GM20431 (cell line): ENCODE measurements around the gene MUC21.
"Not testable (repeated sequence)": the region's sequence is repeated elsewhere in the genome, so short reads cannot be mapped to it uniquely, and the experiment has no call there.

Source experiments
- in situ Hi-C: fragments of 300-500 bp; cut with MseI, MboI; formaldehyde crosslinking; loops from one replicate; pipeline ENCODE4 v1.15.0; 2020; ENCODE audit warnings: low sequenced_read_pairs; ENCODE audit not compliant: unreplicated experiment

MUC21 gene

DNA sequence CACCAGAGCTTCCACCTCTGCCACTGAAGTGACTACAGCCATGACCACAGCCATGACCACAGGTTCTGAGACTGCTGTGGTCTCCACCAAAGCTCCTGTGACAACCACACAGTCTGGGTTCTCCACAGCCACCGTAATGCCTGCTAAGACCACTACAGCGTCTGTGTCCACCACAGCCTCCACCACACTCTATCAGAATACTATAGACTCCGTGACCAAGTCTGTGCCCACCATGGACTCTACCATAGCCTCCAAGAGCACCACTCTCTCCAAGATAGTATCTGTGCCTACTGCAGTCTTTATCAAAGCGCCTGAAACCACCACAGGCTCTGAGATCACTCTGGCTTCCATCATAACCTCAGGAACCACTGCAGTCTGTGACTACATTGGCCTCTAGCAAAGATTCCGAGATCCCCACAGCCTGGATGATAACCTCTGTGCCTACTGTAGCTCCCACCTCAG is 18.3 kb upstream of the MUC21 start:
- in situ Hi-C loops: no loop called here

GRCh38 chr6:30966154-30966553 is 17.4 kb upstream of the MUC21 start:
- in situ Hi-C loops: no loop called here

DNA sequence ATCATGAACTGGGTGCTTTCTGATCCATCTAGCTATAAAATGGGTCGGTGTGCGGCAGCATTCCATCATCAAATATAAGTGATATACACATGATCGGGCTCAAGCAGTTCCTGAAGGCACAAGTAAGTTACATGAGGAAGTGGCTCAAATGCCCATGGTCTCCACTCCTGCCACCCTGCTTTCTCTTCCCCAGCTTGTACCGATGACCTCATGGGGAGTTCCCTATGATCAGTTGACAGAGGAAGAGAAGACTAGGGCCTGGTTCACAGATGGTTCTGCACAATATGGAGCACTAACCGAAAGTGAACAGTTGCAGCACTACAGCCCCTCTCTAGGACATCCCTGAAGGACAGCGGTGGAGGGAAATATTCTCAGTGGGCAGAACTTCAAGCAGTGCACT is 14.3 kb upstream of the MUC21 start:
- in situ Hi-C loops: not testable (repeated sequence)

- in situ Hi-C loops: no loop called here
These were observed 12.6 kb upstream of the MUC21 start for GRCh38 chr6:30970946-30971345.

GRCh38 chr6:30972816-30973215 is 10.7 kb upstream of the MUC21 start:
- in situ Hi-C loops: no loop called here

DNA sequence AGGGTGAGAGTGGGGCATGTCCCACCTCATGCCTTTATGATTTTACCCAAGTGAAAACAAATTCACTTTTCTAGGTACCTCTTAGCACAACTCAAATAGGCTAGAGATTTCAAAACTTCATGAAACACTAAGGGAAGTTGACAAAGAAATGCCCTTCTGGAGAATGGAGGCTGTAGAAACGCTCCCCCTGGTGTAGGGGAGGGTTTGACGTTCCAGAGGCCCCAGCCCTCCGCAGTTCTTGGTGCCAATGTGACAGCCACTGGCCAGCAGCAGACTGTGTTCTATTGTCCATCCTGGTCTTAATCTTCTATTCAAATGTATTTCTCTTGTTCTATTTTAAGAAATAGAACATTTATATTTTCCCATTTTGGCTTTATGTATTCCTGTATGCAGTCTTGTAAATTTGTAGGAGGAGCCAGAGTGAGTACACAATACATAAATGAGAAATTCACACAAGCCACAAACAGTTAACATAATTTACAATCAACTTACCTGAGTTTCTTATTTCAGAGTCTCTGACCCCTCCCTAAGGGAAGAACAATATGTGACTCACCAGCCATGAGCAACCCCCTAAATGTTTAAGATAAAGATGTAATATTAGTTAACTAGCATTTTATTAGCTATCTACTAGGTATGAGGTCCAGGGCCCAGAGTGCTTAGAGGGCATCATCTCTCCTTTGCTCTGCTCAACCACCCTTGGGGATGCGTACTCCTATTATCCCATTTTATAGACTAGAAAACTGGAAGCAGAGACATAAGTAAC is 8.8 kb upstream of the MUC21 start:
- in situ Hi-C loops: no loop called here

- in situ Hi-C loops: no loop called here
These were observed 4.4 kb upstream of the MUC21 start for GRCh38 chr6:30979141-30979540.

- in situ Hi-C loops: no loop called here
These were observed 3.8 kb upstream of the MUC21 start for GRCh38 chr6:30979690-30980089.

- in situ Hi-C loops: no loop called here
These were observed 1.4 kb upstream of the MUC21 start for GRCh38 chr6:30981942-30982772.

DNA sequence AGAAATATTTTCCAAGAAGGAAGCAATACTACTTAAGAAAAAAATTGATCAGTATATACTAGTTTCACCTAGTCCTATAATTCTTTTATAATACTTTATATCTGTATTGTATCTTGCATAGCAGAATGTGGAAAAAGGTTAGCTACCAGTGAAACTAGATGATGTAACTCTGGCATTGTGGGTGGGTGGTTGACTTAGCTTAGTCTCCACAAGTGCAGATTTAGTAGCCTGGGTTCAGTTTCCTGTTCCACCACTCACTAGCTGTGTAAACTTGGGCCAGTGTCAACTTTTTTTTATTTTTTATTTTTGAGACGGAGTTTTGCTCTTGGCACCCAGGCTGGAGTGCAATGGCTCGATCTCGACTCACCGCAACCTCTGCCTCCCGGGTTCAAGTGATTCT is 2.0 kb downstream of the MUC21 start:
- in situ Hi-C loops: no loop called here

- in situ Hi-C loops: no loop called here
These were observed 3.8 kb downstream of the MUC21 start for GRCh38 chr6:30987304-30987703.

DNA sequence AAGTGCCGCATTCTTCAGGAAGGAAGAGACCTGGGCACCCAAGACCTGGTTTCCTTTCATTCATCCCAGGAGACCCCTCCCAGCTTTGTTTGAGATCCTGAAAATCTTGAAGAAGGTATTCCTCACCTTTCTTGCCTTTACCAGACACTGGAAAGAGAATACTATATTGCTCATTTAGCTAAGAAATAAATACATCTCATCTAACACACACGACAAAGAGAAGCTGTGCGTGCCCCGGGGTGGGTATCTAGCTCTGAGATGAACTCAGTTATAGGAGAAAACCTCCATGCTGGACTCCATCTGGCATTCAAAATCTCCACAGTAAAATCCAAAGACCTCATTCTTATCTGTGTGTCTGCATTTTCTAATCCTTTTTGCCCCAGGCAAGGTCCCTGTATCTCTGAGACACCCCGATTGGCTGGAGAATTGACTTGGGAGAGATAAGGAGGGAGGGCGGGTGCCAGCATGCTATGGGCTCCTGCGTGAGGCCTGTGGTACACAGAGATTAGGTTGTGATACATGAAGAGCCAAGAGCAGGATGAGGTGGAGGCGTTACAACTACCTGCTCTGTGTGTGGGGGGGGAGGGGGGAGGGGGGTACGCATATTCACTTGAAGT is 4.8 kb downstream of the MUC21 start:
- in situ Hi-C loops: no loop called here

DNA sequence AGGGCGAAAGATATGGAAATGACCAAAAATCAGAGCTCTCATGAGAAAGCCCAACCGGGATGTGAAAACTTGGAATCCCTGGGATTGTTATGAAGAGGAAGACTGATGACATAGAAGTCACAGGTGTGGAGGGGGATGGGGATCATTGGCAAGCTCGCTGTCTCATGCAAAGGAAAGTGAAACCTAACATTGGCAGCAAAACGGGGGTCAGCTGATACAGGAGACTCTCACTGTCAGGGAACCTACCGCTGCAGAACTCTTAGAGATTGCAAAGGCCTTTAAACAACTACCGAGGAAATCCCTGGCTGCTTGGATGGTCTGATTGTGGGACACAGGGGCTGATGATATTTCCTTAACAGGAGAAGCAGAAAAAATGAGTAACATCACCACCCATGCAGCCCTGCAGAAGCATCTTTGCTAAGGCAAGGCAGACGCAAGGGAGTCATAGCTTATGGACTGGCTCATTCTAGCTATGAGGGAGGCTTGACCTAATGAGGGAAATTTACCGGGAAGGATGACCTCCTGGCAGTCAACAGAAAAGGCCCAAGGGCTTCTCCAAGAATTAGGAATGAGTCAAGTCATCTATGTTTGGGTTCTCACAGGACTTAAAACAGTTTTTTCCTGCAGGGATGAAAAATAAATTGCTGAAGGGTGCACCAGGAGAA is 7.0 kb downstream of the MUC21 start:
- in situ Hi-C loops: no loop called here

DNA sequence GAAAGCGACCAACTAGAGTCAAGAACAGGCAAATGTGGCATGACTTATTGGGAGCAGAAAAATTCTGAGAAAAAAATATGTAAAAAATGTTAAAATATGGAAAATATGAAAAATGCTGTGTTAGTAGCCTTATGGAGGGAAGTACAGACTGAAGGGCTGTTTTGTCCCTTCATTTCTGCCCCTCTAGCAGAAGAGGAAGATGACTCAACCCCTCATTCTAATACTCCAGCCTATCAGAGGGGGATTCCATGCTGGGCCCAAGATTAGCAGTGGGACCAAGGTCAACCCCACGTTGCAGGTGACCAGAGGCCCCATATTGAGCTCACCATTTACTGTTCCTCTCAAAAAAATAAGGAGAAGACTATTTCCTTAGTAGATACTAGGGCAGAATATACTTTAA is 8.4 kb downstream of the MUC21 start:
- in situ Hi-C loops: no loop called here

DNA sequence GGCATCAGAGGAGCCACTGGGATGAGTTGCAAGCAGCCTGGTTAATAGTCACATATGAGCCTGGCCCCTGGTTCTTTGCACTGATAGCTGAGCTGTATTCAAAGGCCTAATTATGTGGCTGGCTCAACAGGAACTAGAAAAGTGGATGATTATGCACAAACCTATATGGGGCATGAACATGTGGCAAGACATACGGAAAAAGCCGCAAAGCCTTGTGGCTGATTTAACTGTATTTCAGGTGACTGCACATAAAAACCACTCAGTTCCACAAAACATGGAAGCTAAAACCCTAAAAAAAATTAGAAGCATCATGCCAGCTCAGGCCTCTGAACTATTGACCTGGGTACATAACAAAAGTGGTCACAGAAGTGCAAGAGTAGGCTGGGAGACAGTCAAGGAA is 13.8 kb downstream of the MUC21 start:
- in situ Hi-C loops: no loop called here

DNA sequence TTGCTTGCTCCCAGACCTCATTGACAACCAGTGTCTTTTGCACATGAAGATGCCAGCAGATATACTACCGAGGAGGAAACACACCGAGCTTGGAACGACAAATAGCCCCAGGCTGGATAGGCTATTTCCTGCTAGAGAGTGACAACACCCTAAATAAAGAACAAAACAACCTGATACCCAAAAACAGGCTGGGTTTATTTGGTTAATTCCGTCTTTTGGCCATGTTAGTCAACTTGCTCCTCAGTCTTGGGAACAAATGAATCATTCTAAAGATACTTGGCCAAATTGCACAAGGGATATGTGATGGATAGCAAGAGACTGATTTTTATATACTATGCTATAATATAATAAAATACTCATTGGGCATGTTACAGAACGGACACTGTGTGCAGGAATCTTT is 15.3 kb downstream of the MUC21 start:
- in situ Hi-C loops: no loop called here

DNA sequence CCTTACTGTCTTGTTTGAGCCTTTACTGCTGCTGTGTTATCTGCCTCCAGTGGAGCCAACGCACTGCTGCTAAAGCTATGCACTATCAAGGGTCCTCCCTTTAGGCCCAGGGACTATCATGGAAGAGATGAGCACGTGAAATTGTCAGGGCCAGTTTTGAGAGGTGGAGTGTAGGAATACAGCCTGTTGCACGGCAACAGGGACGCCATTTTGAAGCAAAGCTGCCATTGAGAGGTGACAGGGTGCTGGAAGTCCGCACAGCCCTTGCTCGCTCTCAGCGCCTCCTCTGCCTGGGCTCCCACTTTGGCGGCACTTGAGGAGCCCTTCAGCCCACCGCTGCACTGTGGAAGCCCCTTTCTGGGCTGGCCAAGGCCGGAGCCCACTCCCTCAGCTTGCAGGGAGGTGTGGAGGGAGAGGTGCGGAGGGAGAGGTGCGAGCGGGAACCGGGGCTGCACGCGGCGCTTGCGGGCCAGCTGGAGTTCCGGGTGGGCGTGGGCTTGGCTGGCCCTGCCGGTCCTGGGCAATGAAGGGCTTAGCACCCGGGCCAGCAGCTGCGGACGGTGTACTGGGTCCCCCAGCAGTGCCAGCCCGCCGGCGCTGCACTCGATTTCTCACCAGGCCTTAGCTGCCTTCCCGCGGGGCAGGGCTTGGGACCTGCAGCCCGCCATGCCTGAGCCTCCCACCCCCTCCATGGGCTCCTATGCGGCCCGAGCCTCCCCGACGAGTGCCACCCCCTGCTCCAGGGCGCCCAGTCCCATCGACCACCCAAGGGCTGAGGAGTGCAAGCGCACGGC is 16.7 kb downstream of the MUC21 start:
- in situ Hi-C loops: not testable (repeated sequence)

GRCh38 chr6:31001281-31001888 is 17.9 kb downstream of the MUC21 start:
- in situ Hi-C loops: no loop called here

DNA sequence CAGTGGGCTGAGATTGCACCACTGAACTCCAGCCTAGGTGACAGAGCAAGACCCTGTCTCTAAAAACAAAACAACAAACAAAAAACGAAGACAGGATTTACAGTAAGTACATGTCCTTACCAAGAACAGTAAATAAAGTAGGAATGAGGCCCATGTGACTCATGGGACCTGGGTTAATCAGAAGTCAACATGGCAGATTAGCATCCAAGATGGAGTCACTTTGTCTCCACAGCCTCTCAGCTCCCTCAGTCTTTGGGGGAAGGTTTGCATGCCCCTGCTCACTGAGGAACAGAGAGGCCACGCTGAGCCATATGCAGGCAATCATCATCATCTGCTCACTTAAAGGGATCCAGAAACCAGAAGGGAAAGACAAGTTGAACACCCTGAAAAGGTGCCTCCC is 19.0 kb downstream of the MUC21 start:
- in situ Hi-C loops: no loop called here
